GM18861 (cell line): Measurements from ENCODE around the gene NSDHL.
"Not testable (repeated sequence)": the region's sequence is repeated elsewhere in the genome, so short reads cannot be mapped to it uniquely, and the experiment has no call there.

Source experiments
- ATAC-seq: cut with Tn5 transposase; IDR thresholded peaks from one replicate; pipeline ENCODE4 v1.9.1; 2021; ENCODE audit not compliant: unreplicated experiment

NSDHL gene

DNA sequence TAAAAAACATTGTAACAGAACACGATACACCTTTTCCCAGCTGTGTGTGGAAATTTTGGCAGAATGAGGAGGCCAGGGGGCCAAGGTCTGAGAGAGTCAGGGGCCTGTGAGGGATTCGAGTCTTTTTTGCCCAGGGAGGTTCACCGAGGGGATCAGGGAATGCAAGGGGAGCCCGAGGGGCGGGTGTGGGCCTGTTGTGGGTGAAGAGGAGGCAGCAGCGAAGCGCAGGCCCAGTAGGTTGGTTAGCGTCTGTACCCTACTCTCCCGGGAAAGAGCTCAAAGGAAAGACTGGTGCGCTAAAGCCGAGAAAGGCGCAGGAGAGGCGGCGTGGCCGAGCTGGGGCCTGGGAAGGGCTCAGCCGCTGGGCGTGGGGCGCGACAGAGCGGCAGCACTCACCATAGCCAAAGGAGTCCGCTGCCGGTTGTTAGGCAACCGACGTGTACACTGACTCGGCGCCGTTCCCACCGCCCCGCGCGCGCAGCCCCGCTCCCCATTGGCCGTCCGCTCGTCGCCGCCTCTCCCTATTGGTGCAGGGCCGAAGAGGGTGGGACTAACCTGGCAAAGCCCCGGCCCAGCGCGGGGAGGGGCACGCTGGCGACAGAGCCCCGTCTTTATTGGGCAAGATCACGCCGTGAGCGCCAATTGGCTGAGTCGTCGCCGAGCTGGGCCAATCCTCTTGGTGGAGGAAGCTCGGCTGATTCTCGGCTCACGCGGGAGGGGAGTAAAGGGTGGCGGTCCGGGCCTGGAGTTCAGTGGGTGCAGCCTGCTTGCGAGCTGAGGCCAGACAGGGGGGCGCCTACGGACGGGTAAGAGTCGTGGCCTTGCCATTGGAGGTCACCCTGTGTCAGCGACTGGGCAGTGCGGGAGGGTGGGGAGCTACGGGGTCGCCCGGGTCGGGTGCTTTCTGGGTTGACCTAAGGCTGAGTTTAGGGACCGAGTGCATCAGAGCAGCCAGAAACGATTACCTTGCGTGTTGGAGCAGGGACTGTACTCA lies at the start of gene NSDHL, which contains the start of gene CETN2:
NSDHL (plus strand) TSS at position 752 of the 994 bp plus-strand sequence. CDS start 15,262 bp downstream, outside the sequence.
CETN2 (minus strand) TSS at position 446 of the 994 bp plus-strand sequence; CDS start at position 399, 47 bp downstream.
- ATAC-seq: peak; percentile 97

DNA sequence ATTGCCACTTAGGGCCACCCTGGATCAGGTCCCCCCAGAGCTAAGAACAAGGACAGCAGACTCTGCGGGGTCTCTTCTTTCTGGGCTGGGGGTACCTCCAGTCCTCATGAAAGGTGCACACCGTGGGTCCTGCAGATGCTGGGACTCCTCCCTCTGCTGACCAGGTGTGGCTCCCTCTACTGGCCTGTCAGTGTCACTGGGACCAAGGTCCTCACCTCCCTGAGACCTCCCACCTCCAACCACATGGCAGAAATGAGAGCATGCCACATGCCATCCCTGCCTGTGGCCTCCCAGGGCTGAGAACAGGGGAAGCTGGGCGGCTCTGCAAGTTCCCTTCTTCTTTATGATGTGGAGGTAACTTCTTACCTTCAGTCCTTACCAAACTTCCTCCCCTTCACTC lies 43.8 kb upstream of the NSDHL start:
- ATAC-seq: peak; percentile 80

DNA sequence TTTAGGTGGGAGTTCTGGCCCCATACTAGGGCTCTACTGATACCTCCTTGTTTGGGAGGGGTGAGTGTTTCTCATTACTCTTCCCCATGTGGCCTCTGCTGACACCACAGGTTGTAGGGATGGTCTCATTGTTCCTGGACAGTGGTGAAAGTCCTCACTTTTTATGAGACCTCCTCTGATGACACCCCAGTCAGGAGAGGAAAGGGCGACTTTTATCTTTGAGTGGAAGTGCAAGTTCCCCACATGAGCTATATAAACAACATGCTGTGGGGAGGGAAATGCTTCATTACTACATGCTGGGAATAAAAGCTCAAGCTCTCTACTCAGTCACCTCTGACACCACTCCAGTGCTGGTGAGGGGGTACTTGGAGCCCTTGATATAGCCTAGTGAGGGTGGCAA lies 31.9 kb upstream of the NSDHL start:
- ATAC-seq: no peak

DNA sequence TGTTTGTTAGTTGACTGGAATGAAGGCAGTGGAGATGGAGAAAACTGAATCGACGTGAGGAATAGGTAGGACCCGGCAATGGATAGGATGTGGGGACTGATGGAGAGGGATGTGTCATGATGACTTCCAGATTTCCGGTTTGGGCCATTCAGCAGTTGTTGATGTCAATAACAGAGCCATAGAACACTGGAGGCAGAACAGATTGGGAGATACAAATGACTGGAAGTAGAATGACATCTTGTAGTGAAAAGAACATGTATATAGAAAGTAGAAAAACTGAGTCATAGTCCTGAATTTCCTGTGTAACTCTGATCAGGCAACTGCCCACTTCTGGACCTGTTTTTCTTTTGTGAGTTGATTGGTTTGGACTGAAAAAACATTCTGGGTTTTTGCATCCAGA lies 24.8 kb upstream of the NSDHL start:
- ATAC-seq: no peak

DNA sequence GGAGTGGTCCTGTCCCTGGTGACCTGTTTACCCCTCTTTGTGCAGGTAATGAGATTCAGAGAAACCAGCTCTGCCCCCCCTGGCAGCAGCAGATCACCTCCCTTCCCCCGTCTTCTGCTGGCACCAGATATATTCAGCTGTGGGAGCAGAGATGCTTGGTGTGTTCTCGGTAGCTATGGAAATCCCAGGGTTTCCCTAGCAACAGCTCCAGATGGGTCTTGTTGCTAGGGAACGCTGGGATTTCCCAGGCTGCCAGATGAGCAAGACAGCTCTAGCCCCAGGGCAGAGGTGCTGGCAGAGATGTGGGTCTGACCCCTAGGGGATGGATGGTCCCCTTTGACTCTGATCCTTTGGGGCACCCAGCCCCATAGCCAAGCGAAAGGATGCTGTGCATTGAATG lies 20.5 kb upstream of the NSDHL start:
- ATAC-seq: no peak

DNA sequence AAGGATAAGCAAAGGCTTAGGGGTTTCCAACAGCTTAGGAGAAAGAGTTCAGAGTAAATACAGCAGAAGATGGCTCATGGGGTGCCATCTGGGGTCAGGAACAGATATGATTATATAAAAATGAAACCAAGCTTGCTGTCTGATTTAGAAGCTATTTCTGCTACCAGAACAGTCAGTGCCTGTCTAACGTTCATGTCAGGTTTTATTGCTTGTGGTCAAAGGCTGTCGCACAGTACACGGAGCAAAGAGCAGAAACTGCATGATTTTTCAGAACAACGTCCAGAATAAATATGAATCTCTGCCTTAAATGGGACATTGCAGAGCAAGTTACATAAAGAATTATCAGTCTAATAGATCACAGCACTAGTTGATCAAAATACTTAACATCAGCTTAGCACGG lies 17.7 kb upstream of the NSDHL start:
- no peak for ATAC-seq

DNA sequence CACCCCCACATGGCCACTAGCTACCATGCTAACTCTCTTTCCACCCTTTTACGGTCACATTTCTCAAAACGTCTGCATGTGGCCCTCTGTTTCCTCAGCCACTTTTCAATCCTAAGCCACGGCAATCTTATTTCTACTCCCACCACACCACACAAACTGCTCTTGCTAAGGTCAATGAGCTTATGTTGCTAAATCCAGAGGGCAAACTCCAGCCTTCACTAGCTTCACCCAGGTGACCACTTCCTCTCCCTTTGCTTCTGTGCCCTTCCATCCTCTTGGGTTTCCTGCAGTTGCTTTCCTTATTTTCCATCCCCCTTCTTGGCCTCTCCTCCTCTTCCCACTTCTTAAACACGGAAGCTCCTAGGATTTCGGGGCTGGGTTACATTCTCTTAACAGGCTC lies 16.8 kb upstream of the NSDHL start:
- ATAC-seq: no peak

DNA sequence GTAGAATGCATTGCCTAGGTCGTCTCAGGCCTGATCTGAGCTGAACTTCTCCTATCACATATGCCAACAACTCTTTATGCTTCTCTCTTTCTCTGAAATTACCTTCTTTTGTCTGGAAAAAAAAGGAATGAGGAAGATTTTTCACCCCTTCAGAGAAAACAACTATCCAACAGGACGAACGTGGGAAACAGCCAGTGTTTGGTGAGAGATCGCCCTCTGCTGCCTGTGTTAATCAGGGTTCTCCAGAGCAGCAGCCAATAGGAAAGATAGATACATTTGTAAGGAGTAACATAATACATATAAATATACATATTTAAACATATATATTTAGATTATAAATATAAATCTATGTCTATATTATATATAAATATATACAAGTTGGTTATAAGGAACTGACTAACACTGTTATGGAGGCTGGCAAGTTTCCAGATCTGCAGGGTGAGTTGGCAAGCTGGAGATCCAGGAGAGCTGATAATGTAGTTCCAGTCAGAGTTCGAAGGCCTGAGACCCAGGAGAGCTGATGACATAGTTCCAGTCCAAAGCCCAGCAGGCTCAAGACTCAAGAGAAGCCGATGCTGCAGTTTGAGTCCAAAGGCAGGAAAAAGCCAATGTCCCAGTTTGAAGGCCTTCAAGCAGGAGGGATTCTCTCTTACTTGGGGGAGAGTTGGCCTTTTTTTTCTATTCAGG lies 13.6 kb upstream of the NSDHL start:
- no peak for ATAC-seq

DNA sequence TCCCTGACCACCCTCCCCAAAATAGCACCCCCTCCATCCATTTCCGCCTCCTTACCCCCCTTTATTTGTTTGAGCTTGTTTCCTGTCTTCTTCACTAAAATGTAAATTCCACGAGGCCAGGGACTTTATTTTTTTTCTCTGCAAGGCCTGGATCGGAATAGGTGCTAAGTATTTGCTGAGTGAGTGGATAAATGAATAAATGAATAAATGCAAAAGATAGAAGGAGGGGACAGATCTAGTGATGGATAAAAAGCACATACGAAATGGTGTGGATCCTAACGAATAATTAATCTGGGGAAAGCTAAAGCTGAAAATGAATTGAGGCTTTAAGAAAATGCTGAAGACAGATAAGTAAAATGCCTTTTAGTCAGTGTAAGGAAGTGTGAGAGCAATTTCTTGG lies 12.5 kb upstream of the NSDHL start:
- ATAC-seq: no peak

DNA sequence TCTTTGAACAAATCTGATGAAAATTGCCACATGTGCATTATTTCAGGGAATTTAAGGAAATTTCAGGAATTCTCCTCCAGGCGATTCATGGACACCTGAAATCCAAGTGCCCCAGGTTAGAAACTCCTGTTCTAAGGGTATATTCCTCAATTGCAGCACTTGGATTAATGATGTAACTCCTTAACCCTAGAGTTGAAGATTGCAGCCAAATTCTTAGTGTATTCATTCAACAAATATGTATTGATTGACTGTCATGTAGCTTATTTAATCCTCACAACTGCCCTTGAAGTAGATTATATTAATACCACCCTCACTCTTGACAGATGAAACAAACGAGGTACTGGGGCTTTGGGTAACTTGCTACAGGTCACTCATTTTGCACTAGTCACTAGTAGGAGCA lies 11.6 kb upstream of the NSDHL start:
- no peak for ATAC-seq

DNA sequence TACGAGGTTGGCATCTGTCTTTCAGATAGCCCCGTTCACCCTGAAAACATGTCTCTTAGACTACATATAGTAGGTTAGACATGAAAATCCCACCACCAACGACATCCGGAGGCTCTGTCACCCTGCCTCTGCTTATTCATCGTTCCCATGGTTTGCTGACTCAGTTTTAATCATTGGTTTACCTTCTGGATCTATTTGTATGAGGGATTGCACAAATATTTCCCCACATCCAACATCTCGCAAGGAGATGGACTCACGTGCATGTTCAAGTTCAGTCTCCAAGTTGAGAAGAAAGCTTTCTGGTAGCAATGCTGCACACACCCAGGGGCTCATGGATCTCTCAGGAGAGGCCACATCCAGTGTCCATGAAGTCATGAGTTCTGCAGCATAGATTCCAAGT lies 11.1 kb upstream of the NSDHL start:
- no peak for ATAC-seq

DNA sequence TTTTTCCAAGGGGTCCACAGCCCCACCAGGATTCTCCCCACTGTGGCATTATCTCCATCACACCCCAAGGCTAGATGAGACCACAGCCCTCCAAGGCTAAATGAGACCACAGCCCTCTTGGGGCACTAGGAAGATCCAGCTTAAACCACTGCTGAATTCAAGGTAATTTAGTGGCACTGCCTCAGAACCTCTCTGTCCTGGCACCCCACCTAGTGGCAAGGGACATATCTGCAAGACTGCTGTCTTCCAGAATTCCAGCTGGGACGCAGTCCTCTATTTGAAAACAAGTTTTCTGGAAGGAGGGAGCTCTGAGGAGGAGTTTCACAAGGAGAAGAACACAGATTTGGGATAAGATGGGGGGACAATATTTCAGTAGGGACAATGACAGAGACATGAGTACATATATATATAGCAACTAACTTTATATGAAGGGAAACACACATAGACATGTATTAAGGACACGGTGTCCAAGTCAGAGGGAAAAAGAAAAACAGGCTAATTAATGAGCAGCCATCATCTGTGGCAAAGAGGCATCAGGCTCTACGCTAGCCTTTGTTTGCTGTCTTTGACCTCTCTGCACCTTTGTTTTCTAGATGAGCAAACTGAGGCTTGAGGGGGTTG lies 9.6 kb upstream of the NSDHL start:
- ATAC-seq: peak; percentile 60

DNA sequence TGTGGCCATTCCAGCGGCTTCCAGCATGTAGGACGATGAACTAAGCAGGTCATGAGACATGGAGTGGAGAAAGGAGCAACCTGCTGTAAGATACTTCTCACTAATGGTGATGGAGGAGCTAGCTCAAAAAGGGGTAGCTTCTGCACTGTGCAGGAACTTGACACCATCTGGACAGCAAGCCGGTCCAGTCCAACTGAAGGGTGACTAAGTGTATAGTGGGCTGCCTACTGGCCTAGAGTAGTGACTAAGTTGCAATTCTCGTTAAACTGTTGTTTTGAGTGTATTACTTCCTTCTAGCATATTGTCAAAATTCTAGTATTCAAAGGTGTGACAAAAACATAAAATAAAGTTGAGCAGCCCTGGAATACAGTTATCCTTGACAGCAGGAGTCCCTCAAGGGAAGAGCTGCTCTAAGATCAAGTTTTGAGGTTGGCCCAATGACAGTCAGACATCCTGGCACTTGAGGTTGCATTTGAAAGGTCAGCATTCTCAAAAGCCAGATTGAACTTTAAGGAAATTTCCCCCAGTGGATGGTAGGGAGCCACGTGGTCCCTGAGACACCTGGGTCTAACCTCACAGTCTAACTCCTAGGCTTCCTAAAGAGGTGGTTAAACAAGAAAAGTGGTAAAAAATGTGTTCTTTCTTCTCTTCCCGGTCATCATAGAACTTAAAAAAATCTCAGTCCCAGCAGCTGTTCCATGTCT lies 8.3 kb upstream of the NSDHL start:
- ATAC-seq: no peak

DNA sequence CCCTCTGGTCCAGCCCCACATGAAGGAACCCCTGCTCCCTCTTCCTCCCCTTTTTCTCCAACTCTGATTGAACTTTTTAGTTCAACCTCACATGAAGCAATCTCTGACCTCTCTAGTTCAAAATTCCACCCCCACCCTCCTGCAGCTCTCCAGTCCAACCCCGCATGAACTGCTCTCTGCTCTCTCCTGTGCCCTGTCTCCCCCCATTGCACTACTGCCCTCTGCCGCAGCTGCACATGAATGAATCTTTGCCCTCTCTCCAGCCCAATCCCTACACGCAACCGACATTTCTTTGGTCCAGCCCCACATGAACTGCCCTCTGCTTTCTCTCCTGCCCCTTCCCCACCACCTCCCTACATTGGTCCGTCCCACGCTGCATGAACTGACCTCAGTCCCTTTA lies 7.2 kb upstream of the NSDHL start:
- no peak for ATAC-seq

DNA sequence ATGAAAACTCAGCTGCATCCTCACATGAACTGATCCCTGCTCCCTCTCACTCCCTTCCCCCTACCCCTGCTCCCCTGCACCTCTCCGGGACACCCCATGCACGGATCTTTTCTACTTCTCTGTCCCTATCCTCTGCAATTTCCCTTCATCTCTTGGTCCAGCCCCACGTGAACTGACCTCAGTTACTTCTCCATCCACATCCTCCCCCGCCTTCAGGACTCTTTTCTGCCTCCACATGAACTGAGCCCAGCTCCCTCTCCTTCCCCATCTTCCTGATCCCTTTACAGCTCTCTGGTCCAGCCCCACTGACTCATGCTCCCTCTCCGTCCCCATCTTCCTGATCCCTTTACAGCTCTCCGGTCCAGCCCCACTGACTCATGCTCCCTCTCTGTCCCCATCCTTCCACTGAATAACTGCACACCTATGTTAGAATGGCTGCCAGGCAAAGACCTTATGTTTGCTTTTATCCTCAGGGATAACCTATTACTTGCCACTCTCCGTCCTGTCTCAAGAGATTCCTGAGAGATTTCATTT lies 6.0 kb upstream of the NSDHL start:
- no peak for ATAC-seq

DNA sequence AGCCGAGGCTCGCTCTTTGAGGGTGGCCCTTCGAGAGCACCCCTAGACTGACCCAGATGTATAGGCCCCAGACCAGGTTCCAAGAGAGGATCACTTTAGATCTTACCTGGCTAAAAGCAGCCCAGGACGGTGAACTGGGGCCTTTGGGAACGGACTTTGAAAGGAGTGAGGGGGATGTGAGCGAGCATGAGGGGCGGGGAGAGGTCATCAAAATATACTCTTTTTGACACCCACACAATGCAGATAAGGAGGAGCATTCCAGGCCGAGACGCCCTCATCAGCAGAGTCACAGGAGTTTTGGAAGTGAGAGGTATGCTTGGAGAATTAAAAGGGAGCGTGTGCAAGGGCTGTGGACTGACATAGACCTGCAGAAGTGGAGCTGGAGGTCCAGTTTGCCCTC lies 528 bp downstream of the NSDHL start:
- no peak for ATAC-seq

DNA sequence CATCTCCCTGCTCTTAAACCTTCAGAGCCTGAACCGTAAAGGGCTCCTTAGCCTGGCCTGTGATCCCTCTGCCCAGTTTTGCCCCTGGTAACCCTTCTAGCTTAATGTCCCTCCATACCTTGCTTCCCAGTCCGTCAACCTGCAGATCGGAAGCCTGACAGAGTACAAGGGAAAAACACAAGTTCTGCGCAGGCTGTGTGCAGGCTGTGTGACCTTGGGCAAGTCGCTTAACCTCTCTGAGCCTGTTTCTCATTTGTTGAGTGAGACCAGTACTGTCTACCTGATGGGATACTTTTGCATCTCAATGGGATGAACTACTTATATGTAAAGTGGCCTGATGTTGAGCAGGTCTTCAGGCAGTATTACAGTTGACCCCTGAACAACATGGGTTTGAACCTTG lies 1.7 kb downstream of the NSDHL start:
- no peak for ATAC-seq

DNA sequence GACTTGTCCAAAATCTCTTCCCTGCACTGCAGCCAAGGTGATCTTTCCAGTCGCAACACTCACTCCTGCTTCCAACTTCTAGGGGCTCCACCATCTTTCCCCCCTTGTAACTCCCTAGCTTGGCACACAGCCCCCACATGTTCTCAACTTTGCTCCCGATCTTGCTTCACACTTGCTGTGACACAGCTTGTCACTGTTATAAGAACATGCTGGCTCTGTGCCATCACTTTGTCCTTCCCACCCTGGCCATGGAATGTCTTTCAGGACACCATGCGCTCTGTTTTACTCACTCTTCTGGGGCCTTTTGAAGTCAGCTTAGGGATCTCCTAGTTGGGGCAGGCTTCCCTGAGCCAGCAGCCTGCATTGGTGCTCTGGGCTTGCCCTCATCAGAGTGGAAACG lies 2.5 kb downstream of the NSDHL start:
- ATAC-seq: no peak

DNA sequence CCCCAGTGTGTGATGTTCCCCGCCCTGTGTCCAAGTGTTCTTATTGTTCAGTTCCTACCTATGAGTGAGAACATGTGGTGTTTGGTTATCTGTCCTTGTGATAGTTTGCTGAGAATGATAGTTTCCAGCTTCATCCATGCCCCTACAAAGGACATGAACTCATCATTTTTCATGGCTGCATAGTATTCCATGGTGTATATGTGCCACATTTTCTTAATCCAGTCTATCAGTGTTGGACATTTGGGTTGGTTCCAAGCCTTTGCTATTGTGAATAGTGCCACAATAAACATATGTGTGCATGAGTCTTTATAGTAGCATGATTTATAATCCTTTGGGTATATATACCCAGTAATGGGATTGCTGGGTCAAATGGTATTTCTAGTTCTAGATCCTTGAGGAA lies 4.6 kb downstream of the NSDHL start:
- not testable (repeated sequence) for ATAC-seq

DNA sequence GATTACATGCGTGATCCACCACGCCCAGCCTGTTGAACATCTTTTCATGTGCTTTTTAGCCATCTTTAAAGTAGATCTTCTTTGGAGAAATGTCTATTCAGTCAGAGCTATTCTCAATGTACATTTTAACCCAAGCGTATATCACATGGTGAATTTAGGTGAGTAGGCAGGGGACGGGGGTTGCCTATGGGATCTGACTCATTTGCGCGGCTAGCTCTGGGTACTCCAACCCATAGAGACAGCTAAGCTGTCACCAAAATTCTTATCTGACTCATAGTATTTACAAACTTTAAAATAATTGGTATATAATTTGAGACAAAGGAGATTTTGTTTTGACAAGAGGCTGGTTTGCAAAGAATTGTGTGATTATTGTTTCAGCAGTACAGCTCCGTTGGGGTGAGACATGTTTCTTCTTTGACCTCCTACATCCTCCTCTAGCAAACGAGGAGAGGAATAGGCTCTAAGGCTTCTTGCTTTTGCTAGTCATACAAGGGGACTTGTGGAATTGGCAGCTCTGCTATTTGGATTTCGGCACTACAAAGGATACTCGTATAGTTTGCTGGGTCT lies 12.0 kb downstream of the NSDHL start:
- no peak for ATAC-seq
